Kidney tubule cell (primary cell): ENCODE measurements around the gene VEZF1.
A peak's percentile ranks its signal among the peaks of the same experiment; 100 is the strongest.

Experiments
- DNase-seq: peaks from one replicate; pipeline ENCODE4 v3.0.0-alpha.2; 2018; ENCODE audit warnings: low spot score

The VEZF1 gene

GRCh38 chr17:57999010-57999495, 11.0 kb upstream of the VEZF1 start:
- no peak for DNase-seq

GRCh38 chr17:57997085-57997809, 9.2 kb upstream of the VEZF1 start:
- no peak for DNase-seq

- peak; percentile 83 for DNase-seq
Measured at GRCh38 chr17:57995076-57995956, 7.3 kb upstream of the VEZF1 start.

- DNase-seq: no peak
Measured at GRCh38 chr17:57994436-57994835, 6.4 kb upstream of the VEZF1 start.

- DNase-seq: no peak
Measured at GRCh38 chr17:57993471-57994365, 5.7 kb upstream of the VEZF1 start.

GRCh38 chr17:57991537-57991936, 3.5 kb upstream of the VEZF1 start:
- DNase-seq: no peak

GRCh38 chr17:57990037-57990436, 2.0 kb upstream of the VEZF1 start:
- DNase-seq: no peak

GRCh38 chr17:57988301-57989250, 522 bp upstream of the VEZF1 start:
- peak; percentile 78 for DNase-seq

GRCh38 chr17:57986841-57987580, 1.0 kb downstream of the VEZF1 start:
- peak; percentile 84 for DNase-seq

- peak; percentile 73 for DNase-seq
Measured at GRCh38 chr17:57985675-57985974, 2.4 kb downstream of the VEZF1 start.

GRCh38 chr17:57984936-57985674, 2.9 kb downstream of the VEZF1 start:
- DNase-seq: no peak

- DNase-seq: no peak
Measured at GRCh38 chr17:57984261-57984890, 3.7 kb downstream of the VEZF1 start.

GRCh38 chr17:57983446-57983845, 4.6 kb downstream of the VEZF1 start:
- DNase-seq: no peak

GRCh38 chr17:57982452-57983170, 5.4 kb downstream of the VEZF1 start:
- DNase-seq: no peak

GRCh38 chr17:57980522-57980921, 7.5 kb downstream of the VEZF1 start:
- no peak for DNase-seq

- DNase-seq: no peak
Measured at GRCh38 chr17:57979076-57979475, 9.0 kb downstream of the VEZF1 start.

GRCh38 chr17:57976594-57976993, 11.5 kb downstream of the VEZF1 start:
- no peak for DNase-seq

- no peak for DNase-seq
Measured at GRCh38 chr17:57975044-57975443, 13.0 kb downstream of the VEZF1 start.
